ENCODE data around the gene ACLY. TPM values are rescaled to one million over a fixed set of nuclear protein-coding genes. Genes with fewer than 3 reads are reported as not detected.

The ACLY gene
- total RNA-seq, 2 donors from 2014 or later, result 65.5 to 73.4 TPM

Other genes starting within 250 kb of the ACLY start
- gene EIF1, start 230.1 kb downstream of the ACLY start, total RNA-seq, result 1,000 to 10,000 TPM; 2,426 to 2,697 TPM
- not detected for gene GAST, start 206.6 kb downstream of the ACLY start, total RNA-seq
- gene HAP1, start 184.3 kb downstream of the ACLY start, total RNA-seq, result 1 to 10 TPM in 1 of 2 donors, under 1 TPM in 1; 0.15 to 1.3 TPM
- gene JUP, start 132.2 kb downstream of the ACLY start, total RNA-seq, result 1 to 10 TPM in 1 of 2 donors, under 1 TPM in 1; 0.63 to 1.4 TPM
- gene P3H4, start 107.0 kb downstream of the ACLY start, total RNA-seq, result 1 to 10 TPM; 1.7 to 2.0 TPM
- not detected for gene FKBP10, start 105.9 kb downstream of the ACLY start, total RNA-seq
- 10 to 100 TPM; 23.1 to 28.9 TPM for gene NT5C3B, start 82.7 kb downstream of the ACLY start, total RNA-seq
- gene KLHL10, start 81.1 kb downstream of the ACLY start, total RNA-seq, result not detected
- 10 to 100 TPM; 17.7 to 31.6 TPM for gene KLHL11, start 53.5 kb downstream of the ACLY start, total RNA-seq
- 1 to 10 TPM; 3.7 to 4.3 TPM for gene ODAD4, start 11.7 kb upstream of the ACLY start, total RNA-seq
- 10 to 100 TPM; 21.0 to 23.4 TPM for gene CNP, start 47.8 kb upstream of the ACLY start, total RNA-seq
- gene DNAJC7, start 98.5 kb upstream of the ACLY start, total RNA-seq, result 100 to 1,000 TPM; 113 to 124 TPM
- gene NKIRAS2, start 101.1 kb upstream of the ACLY start, total RNA-seq, result 10 to 100 TPM; 14.3 to 15.6 TPM
- under 1 TPM; 0.65 to 0.85 TPM for gene C17orf113, start 131.7 kb upstream of the ACLY start, total RNA-seq
- under 1 TPM; 0.16 to 0.20 TPM for gene ZNF385C, start 179.5 kb upstream of the ACLY start, total RNA-seq
- 10 to 100 TPM; 16.9 to 24.0 TPM for gene DHX58, start 193.8 kb upstream of the ACLY start, total RNA-seq
- gene KAT2A, start 202.4 kb upstream of the ACLY start, total RNA-seq, result 10 to 100 TPM; 33.3 to 35.5 TPM
- gene HSPB9, start 203.9 kb upstream of the ACLY start, total RNA-seq, result not detected
- 10 to 100 TPM; 74.3 to 97.9 TPM for gene RAB5C, start 236.0 kb upstream of the ACLY start, total RNA-seq

Measured in T-helper 17 cell (primary cell).